HG03108 (cell line): Measurements from ENCODE around the gene HECTD1.
"Not testable (repeated sequence)": the region's sequence is repeated elsewhere in the genome, so short reads cannot be mapped to it uniquely, and the experiment has no call there.

ENCODE experiments used
- ATAC-seq: cut with Tn5 transposase; IDR thresholded peaks from one replicate; pipeline ENCODE4 v1.9.1; 2021; ENCODE audit warnings: moderate library complexity; ENCODE audit not compliant: unreplicated experiment

The HECTD1 gene

GRCh38 chr14:31229009-31229408 is 21.4 kb upstream of the HECTD1 start:
- peak; percentile 62 for ATAC-seq

GRCh38 chr14:31228533-31228932 is 20.9 kb upstream of the HECTD1 start:
- ATAC-seq: no peak

- ATAC-seq: no peak
Observed at GRCh38 chr14:31224808-31225207, 17.2 kb upstream of the HECTD1 start.

GRCh38 chr14:31223331-31223730 is 15.7 kb upstream of the HECTD1 start:
- ATAC-seq: no peak

- ATAC-seq: no peak
Observed at GRCh38 chr14:31222834-31223233, 15.2 kb upstream of the HECTD1 start.

- no peak for ATAC-seq
Observed at GRCh38 chr14:31221266-31221665, 13.7 kb upstream of the HECTD1 start.

- no peak for ATAC-seq
Observed at GRCh38 chr14:31219169-31219568, 11.6 kb upstream of the HECTD1 start.

GRCh38 chr14:31216359-31216758 is 8.8 kb upstream of the HECTD1 start:
- ATAC-seq: no peak

GRCh38 chr14:31212893-31213292 is 5.3 kb upstream of the HECTD1 start:
- ATAC-seq: no peak

- no peak for ATAC-seq
Observed at GRCh38 chr14:31209605-31210004, 2.0 kb upstream of the HECTD1 start.

- no peak for ATAC-seq
Observed at GRCh38 chr14:31208546-31209424, 1.2 kb upstream of the HECTD1 start.

- ATAC-seq: peak; percentile 34
Observed at GRCh38 chr14:31207287-31207754, 272 bp downstream of the HECTD1 start.

- peak; percentile 13 for ATAC-seq
Observed at GRCh38 chr14:31206536-31207286, 882 bp downstream of the HECTD1 start.

GRCh38 chr14:31205681-31206535 is 1.7 kb downstream of the HECTD1 start:
- no peak for ATAC-seq

- no peak for ATAC-seq
Observed at GRCh38 chr14:31204593-31205534, 2.7 kb downstream of the HECTD1 start.

GRCh38 chr14:31203899-31204592 is 3.5 kb downstream of the HECTD1 start:
- not testable (repeated sequence) for ATAC-seq

GRCh38 chr14:31203414-31203742 is 4.2 kb downstream of the HECTD1 start:
- ATAC-seq: no peak

GRCh38 chr14:31201111-31201510 is 6.5 kb downstream of the HECTD1 start:
- ATAC-seq: no peak

GRCh38 chr14:31200702-31200990 is 6.9 kb downstream of the HECTD1 start:
- ATAC-seq: no peak

GRCh38 chr14:31197671-31198070 is 9.9 kb downstream of the HECTD1 start:
- no peak for ATAC-seq
